GM23248 (cell line): ENCODE data around the gene LILRA5. TPM values are rescaled to one million over a fixed set of nuclear protein-coding genes. Genes with fewer than 3 reads are reported as not detected.
"Not testable (repeated sequence)": the region's sequence is repeated elsewhere in the genome, so short reads cannot be mapped to it uniquely, and the experiment has no call there.

ENCODE experiments used
- DNase-seq: peaks from one replicate; pipeline ENCODE4 v3.0.0-alpha.2; 2015
- H2AFZ ChIP-seq: fragments of 200-600 bp; sonication (generic); 2 replicates; pipeline ENCODE4 v1.6.1; 2016; ENCODE audit warnings: antibody characterized with exemption
- H3F3A ChIP-seq: fragments of 200-600 bp; sonication (generic); 2 replicates; pipeline ENCODE4 v1.6.1; 2016; ENCODE audit warnings: mild to moderate bottlenecking, antibody characterized with exemption, mixed run types; ENCODE audit not compliant: insufficient read depth
- H3K27ac ChIP-seq: fragments of 200-600 bp; sonication (generic); 2 replicates; pipeline ENCODE4 v1.5.1; 2016; ENCODE audit warnings: mild to moderate bottlenecking
- H3K27me3 ChIP-seq: fragments of 200-600 bp; sonication (generic); replicated peaks from 2 replicates; pipeline ENCODE4 v1.6.1; 2016; ENCODE audit warnings: mild to moderate bottlenecking; ENCODE audit not compliant: insufficient read depth
- H3K36me3 ChIP-seq: fragments of 200-600 bp; sonication (generic); 2 replicates; pipeline ENCODE4 v1.6.1; 2016; ENCODE audit warnings: low read depth, mild to moderate bottlenecking
- H3K4me1 ChIP-seq: fragments of 200-600 bp; sonication (generic); 2 replicates; pipeline ENCODE4 v1.6.1; 2016; ENCODE audit warnings: mild to moderate bottlenecking; ENCODE audit not compliant: insufficient read depth
- H3K4me2 ChIP-seq: fragments of 200-600 bp; sonication (generic); one replicate; pipeline ENCODE4 v1.6.1; 2016; ENCODE audit warnings: mild to moderate bottlenecking; ENCODE audit not compliant: unreplicated experiment
- H3K4me3 ChIP-seq: fragments of 200-600 bp; sonication (generic); 2 replicates; pipeline ENCODE4 v1.5.1; 2016; ENCODE audit warnings: mild to moderate bottlenecking
- H3K79me2 ChIP-seq: fragments of 200-600 bp; sonication (generic); 2 replicates; pipeline ENCODE4 v1.6.1; 2016; ENCODE audit warnings: mild to moderate bottlenecking; ENCODE audit not compliant: insufficient read depth
- H3K9ac ChIP-seq: fragments of 200-600 bp; sonication (generic); 2 replicates; pipeline ENCODE4 v1.6.1; 2016; ENCODE audit warnings: mild to moderate bottlenecking
- H3K9me2 ChIP-seq: fragments of 200-600 bp; sonication (generic); 2 replicates; pipeline ENCODE4 v1.6.1; 2016; ENCODE audit warnings: mixed run types, mild to moderate bottlenecking, moderate library complexity; ENCODE audit not compliant: insufficient read depth
- H3K9me3 ChIP-seq: fragments of 200-600 bp; sonication (generic); one replicate; pipeline ENCODE4 v1.6.1; 2017; ENCODE audit warnings: low read depth
- H4K20me1 ChIP-seq: fragments of 200-600 bp; sonication (generic); 2 replicates; pipeline ENCODE4 v1.6.0; 2016; ENCODE audit not compliant: insufficient read depth
- EZH2 ChIP-seq: fragments of 200-600 bp; sonication (generic); IDR thresholded peaks from 2 replicates; pipeline ENCODE4 v1.6.1; 2018; ENCODE audit warnings: antibody characterized with exemption, mild to moderate bottlenecking; ENCODE audit not compliant: insufficient read depth, poor library complexity, severe bottlenecking
- EZH2phosphoT487 ChIP-seq: fragments of 200-600 bp; sonication (generic); IDR thresholded peaks from 2 replicates; pipeline ENCODE4 v1.6.1; 2018; ENCODE audit warnings: antibody characterized with exemption, moderate library complexity, mild to moderate bottlenecking, low read depth; ENCODE audit not compliant: insufficient read depth
- WGBS, 2 experiments: methylation state at CpG; one replicate each; pipeline ENCODE4 v1.1.6; 2015 to 2017; ENCODE audit warnings: low lambda C conversion rate in 2 of 2, low coverage in 1 of 2; ENCODE audit errors: missing lambda C conversion rate in 2 of 2; 5-methylcytosine and 5-hydroxymethylcytosine counted together
- in situ Hi-C: fragments of 300-500 bp; cut with MboI; formaldehyde crosslinking; loops from 2 replicates; pipeline ENCODE4 v1.15.0; 2020
- polyA plus RNA-seq: library from polyadenylated mRNA; unstranded; fragments of >200 nt; fragmentation: Nextera tagmentation; extraction: Ambion mirVana; gene quantifications from 2 replicates; pipeline ENCODE4 v1.2.1, GENCODE V29; 2016
- total RNA-seq: library from RNA; depleted of rRNA; stranded (reverse); fragments of >200 nt; shearing (Covaris generic); gene quantifications from 2 replicates; pipeline ENCODE4 v1.2.3, GENCODE V29; 2014

Gene LILRA5
- total and polyA plus RNA-seq, 2 experiments from 2014 or later, result not detected

- H3K4me3 ChIP-seq, result no peak overlapping the region
- no peaks in the 10 kb centered on the region; the same call in 1 of the 2 replicates for H3K27me3 ChIP-seq
- DNase-seq, result no peak
- no peak overlapping the region for H3K4me2 ChIP-seq
- no peaks in the 10 kb centered on the region for H3K9me3 ChIP-seq
- H4K20me1 ChIP-seq, result no peaks in the 10 kb centered on the region
- no peaks in the 10 kb centered on the region for H3K9me2 ChIP-seq
- TF ChIP-seq EZH2phosphoT487 (no peak), EZH2 (no peak)
- no peaks in the 10 kb centered on the region for H3K36me3 ChIP-seq
- no peak overlapping the region for H3K9ac ChIP-seq
- no peak overlapping the region for H2AFZ ChIP-seq
- in situ Hi-C loops, result no loop called here
- no peaks in the 10 kb centered on the region for H3K79me2 ChIP-seq
- no peaks in the 10 kb centered on the region for H3K4me1 ChIP-seq
- H3F3A ChIP-seq, result no peaks in the 10 kb centered on the region
- no peak overlapping the region for H3K27ac ChIP-seq
- 27 to 32% methylated on average over 5 to 7 of the region's 7 CpGs for WGBS, 2 experiments
These were observed 18.7 kb upstream of the LILRA5 start for GRCh38 chr19:54331626-54332025.

GRCh38 chr19:54329476-54330165, 16.7 kb upstream of the LILRA5 start:
- H3K79me2 ChIP-seq, result no peaks in the 10 kb centered on the region
- H3K4me1 ChIP-seq, result no peaks in the 10 kb centered on the region
- WGBS, 2 experiments, result 38 to 46% methylated on average over 14 of the region's 14 CpGs
- H3K27me3 ChIP-seq, result no peaks in the 10 kb centered on the region; the same call in 1 of the 2 replicates
- no peaks in the 10 kb centered on the region for H4K20me1 ChIP-seq
- H3K9me2 ChIP-seq, result no peaks in the 10 kb centered on the region
- in situ Hi-C loops, result no loop called here
- no peak overlapping the region for H3K4me3 ChIP-seq
- no peak overlapping the region for H3K9ac ChIP-seq
- no peaks in the 10 kb centered on the region for H3K9me3 ChIP-seq
- H2AFZ ChIP-seq, result no peak overlapping the region
- H3F3A ChIP-seq, result no peaks in the 10 kb centered on the region
- TF ChIP-seq EZH2 (no peak), EZH2phosphoT487 (no peak)
- no peak for DNase-seq
- no peak overlapping the region for H3K27ac ChIP-seq
- H3K4me2 ChIP-seq, result no peak overlapping the region
- no peaks in the 10 kb centered on the region for H3K36me3 ChIP-seq

- H3K9me2 ChIP-seq, H3K4me1 ChIP-seq, in situ Hi-C loops, H3K9me3 ChIP-seq, H3K4me2 ChIP-seq, H4K20me1 ChIP-seq, H3K79me2 ChIP-seq, H3F3A ChIP-seq, H3K9ac ChIP-seq, H3K27ac ChIP-seq, DNase-seq, H3K27me3 ChIP-seq, H3K4me3 ChIP-seq, H2AFZ ChIP-seq, H3K36me3 ChIP-seq: not testable (repeated sequence)
- WGBS, 2 experiments, result 19 to 25% methylated on average over 5 of the region's 5 CpGs
These were observed 15.8 kb upstream of the LILRA5 start for GRCh38 chr19:54328781-54329180.

- no peak for DNase-seq
- Histone ChIP-seq H3K4me2 (no peak overlapping the region), H3K79me2 (no peaks in the 10 kb centered on the region), H2AFZ (no peak overlapping the region), H3F3A (no peaks in the 10 kb centered on the region), H3K36me3 (no peaks in the 10 kb centered on the region), H3K27me3 (no peaks in the 10 kb centered on the region), H4K20me1 (no peaks in the 10 kb centered on the region), H3K9me3 (no peaks in the 10 kb centered on the region), H3K4me3 (no peak overlapping the region), H3K9ac (no peak overlapping the region), H3K27ac (no peak overlapping the region), H3K4me1 (no peaks in the 10 kb centered on the region), H3K9me2 (no peaks in the 10 kb centered on the region)
- WGBS, 2 experiments, result 37 to 46% methylated on average over 5 of the region's 5 CpGs
- TF ChIP-seq EZH2phosphoT487, result no peak
- no peak for TF ChIP-seq EZH2
- in situ Hi-C loops, result no loop called here
These were observed 12.7 kb upstream of the LILRA5 start for GRCh38 chr19:54325631-54326030.

GRCh38 chr19:54325194-54325621, 12.2 kb upstream of the LILRA5 start:
- Histone ChIP-seq H3K4me3 (no peak overlapping the region), H3K36me3 (no peaks in the 10 kb centered on the region), H3K9ac (no peak overlapping the region), H2AFZ (no peak overlapping the region), H3K79me2 (no peaks in the 10 kb centered on the region), H4K20me1 (no peaks in the 10 kb centered on the region), H3K27ac (no peak overlapping the region), H3K4me1 (no peaks in the 10 kb centered on the region), H3K9me3 (no peaks in the 10 kb centered on the region), H3K4me2 (no peak overlapping the region), H3K27me3 (no peaks in the 10 kb centered on the region), H3F3A (no peaks in the 10 kb centered on the region), H3K9me2 (no peaks in the 10 kb centered on the region)
- DNase-seq, result peak; percentile 40
- TF ChIP-seq EZH2 (no peak), EZH2phosphoT487 (no peak)
- 12 to 14% methylated on average over 4 of the region's 4 CpGs for WGBS, 2 experiments
- in situ Hi-C loops, result no loop called here
